Measurements from ENCODE around the gene BCL2L15. TPM values are rescaled to one million over a fixed set of nuclear protein-coding genes. Genes with fewer than 3 reads are reported as not detected.

The BCL2L15 gene
- total RNA-seq, 1 donor, result under 0.01 TPM

DNA sequence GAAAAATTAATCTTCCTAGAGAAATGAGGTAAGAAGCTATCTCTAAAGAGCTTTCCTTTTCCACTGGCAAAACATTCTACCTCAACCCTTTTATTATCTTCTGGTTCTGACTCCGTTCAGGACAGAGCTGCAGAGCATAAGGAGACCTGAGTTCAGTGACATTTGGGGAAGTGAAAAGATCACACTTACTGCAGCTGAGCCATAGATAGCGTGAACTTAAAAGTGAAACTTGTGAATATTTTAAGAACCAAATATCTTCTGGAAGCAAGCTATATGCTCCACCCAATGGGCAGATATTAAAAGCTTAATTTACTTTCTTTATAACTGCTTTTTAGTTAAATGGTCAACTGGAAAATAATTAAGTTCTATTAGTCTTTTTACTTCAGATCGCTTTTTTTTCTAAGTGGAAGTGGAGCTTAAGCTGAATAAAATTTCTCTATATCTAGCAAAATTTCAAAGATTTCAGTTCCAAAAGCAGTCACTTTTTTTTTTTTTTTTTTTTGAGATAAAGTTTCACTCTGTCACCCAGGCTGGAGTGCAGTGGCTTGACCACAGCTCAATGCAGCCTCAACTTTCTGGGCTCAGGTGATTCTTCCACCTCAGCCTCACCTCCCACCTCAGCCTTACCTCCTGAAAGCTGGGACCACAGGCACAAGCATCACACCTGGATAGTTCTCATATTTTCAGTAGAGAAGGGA, 27.8 kb downstream of the BCL2L15 start:
- H3K4me3 ChIP-seq (ENCODE audit: low read depth, low read length), result no peak overlapping the region
- no peak for DNase-seq (ENCODE audit: low read depth)
- TF ChIP-seq, protein P1, sequence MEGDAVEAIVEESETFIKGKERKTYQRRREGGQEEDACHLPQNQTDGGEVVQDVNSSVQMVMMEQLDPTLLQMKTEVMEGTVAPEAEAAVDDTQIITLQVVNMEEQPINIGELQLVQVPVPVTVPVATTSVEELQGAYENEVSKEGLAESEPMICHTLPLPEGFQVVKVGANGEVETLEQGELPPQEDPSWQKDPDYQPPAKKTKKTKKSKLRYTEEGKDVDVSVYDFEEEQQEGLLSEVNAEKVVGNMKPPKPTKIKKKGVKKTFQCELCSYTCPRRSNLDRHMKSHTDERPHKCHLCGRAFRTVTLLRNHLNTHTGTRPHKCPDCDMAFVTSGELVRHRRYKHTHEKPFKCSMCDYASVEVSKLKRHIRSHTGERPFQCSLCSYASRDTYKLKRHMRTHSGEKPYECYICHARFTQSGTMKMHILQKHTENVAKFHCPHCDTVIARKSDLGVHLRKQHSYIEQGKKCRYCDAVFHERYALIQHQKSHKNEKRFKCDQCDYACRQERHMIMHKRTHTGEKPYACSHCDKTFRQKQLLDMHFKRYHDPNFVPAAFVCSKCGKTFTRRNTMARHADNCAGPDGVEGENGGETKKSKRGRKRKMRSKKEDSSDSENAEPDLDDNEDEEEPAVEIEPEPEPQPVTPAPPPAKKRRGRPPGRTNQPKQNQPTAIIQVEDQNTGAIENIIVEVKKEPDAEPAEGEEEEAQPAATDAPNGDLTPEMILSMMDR (IDR thresholded peaks at IDR 0.05; ENCODE audit: insufficient read depth, low read depth, low read length), result no peak

DNA sequence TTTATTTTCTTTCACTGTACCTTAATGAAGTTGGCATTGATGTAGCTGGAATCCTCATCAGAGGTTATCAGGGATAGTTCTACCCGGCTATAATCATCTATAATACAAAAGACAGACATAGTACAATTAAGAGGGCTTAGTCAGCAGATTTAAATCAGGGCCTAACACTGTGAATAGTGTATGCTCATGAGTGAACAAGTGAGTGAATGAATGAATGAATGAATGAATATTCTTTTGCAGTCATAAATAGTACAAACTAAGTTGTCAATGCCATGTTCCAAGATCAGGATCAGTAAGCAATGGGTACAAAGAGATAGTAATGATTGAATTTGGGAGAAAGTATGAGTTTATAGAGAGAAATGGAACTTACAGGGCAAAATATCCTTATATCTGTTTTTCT, 28.4 kb downstream of the BCL2L15 start:
- TF ChIP-seq, protein P1 (IDR thresholded peaks at IDR 0.05; ENCODE audit: insufficient read depth, low read depth, low read length), result no peak
- H3K4me3 ChIP-seq (ENCODE audit: low read depth, low read length), result no peak overlapping the region
- no peak for DNase-seq (ENCODE audit: low read depth)

DNA sequence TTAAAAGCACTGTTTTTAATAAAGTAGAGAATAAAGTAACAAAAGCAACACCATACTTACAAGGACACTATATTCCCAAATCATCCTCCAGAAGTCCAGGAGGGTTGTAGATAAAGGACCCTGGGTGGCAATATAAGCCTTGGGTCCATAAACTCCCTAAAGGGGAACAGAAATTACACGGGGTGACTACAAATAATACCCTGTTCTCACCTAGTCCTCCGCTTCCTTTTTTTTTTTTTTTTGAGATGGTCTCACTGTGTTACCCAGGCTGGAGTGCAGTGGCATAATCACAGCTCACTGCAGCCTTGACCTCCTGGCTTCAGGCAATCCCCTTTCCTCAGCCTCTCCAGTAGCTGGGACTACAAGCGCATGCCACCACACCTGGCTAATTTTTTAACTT, 29.0 kb downstream of the BCL2L15 start:
- H3K4me3 ChIP-seq (ENCODE audit: low read depth, low read length), result no peak overlapping the region
- DNase-seq (ENCODE audit: low read depth), result no peak
- TF ChIP-seq, protein P1 (IDR thresholded peaks at IDR 0.05; ENCODE audit: insufficient read depth, low read depth, low read length), result no peak

DNA sequence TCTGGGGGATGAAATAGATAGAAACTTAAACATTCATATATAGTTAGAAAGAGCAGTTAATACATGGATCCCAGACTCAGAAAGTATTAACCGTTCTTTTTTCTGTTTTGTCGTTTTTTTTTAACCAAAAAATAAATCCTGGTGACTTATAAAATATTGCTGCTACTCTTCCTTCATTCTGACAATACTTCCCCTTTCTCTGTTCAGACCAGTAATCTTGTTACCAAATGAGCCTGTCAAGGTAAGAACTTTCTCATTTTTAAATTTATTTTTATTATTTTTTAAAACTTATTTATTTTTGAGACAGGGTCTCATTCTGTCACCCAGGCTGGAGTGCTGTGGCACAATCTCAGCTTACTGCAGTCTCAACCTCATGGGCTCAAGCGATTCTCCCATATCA, 29.6 kb downstream of the BCL2L15 start:
- TF ChIP-seq, protein P1 (IDR thresholded peaks at IDR 0.05; ENCODE audit: insufficient read depth, low read depth, low read length), result no peak
- DNase-seq (ENCODE audit: low read depth), result no peak
- H3K4me3 ChIP-seq (ENCODE audit: low read depth, low read length), result no peak overlapping the region

DNA sequence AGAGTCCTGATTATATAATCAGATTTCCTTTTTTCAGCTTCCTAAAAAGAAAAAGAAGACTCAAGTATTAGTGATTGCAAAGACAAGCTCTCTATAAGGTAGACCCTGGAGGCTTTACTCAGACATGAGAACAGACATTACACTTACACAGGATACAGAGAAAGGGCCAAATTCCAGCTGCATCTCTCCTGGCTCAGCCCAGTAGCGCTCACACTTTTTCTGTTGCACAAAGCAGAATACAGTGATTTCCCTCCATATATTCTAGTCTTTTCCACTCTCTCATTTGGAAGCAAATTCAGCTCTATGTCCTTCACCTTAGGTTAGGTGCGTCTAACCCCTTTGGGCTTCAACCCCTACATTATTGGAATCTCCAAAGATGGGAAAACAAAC, 31.0 kb downstream of the BCL2L15 start:
- DNase-seq (ENCODE audit: low read depth), result no peak
- no peak overlapping the region for H3K4me3 ChIP-seq (ENCODE audit: low read depth, low read length)
- TF ChIP-seq, protein P1 (IDR thresholded peaks at IDR 0.05; ENCODE audit: insufficient read depth, low read depth, low read length), result no peak

DNA sequence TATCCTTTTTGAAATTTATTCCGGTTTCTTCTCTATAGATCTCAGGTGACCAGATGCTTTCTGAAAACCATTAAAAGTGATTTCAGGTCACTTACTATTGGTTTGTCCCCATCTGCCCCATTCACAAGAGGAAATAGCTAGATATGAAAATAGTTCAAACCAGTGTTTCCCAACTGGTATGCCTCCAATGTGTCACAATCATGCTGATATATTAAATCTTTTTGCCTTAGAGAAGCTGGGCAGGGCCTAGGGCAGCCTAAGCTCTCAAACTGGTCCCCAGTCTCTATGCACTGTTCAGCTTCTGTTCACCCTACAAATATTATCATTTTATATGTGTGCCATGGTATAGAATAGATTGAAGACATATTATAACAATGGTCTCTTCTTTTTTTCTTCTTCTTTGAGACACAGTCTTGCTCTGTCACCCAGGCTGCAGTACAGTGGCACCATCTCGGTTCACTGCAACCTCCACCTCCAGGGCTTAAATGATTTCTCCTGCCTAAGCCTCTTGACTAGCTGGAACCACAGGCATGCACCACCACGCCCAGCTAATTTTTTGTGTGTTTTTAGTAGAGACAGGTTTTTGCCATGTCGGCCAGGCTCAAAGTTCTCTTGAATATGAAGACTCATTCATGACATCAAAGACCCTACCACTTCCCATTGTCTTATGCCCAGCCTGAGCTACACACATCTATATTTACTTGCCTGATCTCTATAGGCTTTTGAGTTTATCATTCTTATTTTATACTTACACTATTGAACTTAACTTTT, 31.6 kb downstream of the BCL2L15 start:
- H3K4me3 ChIP-seq (ENCODE audit: low read depth, low read length), result no peak overlapping the region
- DNase-seq (ENCODE audit: low read depth), result no peak
- TF ChIP-seq, protein P1 (IDR thresholded peaks at IDR 0.05; ENCODE audit: insufficient read depth, low read depth, low read length), result no peak

Measured in fibroblast of villous mesenchyme (primary cell).